IMR-90 (cell line): ENCODE data around the gene SH3BGRL3.
"Not testable (repeated sequence)": the region's sequence is repeated elsewhere in the genome, so short reads cannot be mapped to it uniquely, and the experiment has no call there.

Experiments used
- CEBPB ChIP-seq: IDR thresholded peaks from 2 replicates; pipeline ENCODE4 v1.6.1; 2012; ENCODE audit warnings: low read depth, low read length, improper control_type of control experiment
- CTCF ChIP-seq: conservative IDR thresholded peaks from 2 replicates; pipeline ENCODE4 v1.5.1; 2012; ENCODE audit warnings: mild to moderate bottlenecking, low read depth, low read length, improper control_type of control experiment
- MAFK ChIP-seq: IDR thresholded peaks from 2 replicates; pipeline ENCODE4 v1.6.1; 2012; ENCODE audit warnings: low read depth, low read length, improper control_type of control experiment
- MAZ ChIP-seq: IDR thresholded peaks from 2 replicates; pipeline ENCODE4 v1.6.1; 2012; ENCODE audit warnings: low read depth, mild to moderate bottlenecking, low read length, improper control_type of control experiment, moderate library complexity, borderline replicate concordance
- POLR2A ChIP-seq: IDR thresholded peaks from 2 replicates; pipeline ENCODE4 v1.6.1; 2012; ENCODE audit warnings: mild to moderate bottlenecking, low read depth, low read length
- RAD21 ChIP-seq: IDR thresholded peaks from 2 replicates; pipeline ENCODE4 v1.6.1; 2012; ENCODE audit warnings: low read length, improper control_type of control experiment
- RFX5 ChIP-seq: IDR thresholded peaks from 2 replicates; pipeline ENCODE4 v1.8.0; 2012; ENCODE audit warnings: low read depth, mild to moderate bottlenecking, low read length, moderate library complexity
- SMC3 ChIP-seq: fragments of 150-350 bp; IDR thresholded peaks from 2 replicates; pipeline ENCODE4 v1.6.1; 2016; ENCODE audit warnings: low read depth, mild to moderate bottlenecking, antibody characterized with exemption, low read length, moderate library complexity

GRCh38 chr1:26292735-26293134, 12.8 kb downstream of the SH3BGRL3 start:
- not testable (repeated sequence) for TF ChIP-seq CTCF, CEBPB, MAZ, RAD21, MAFK, POLR2A, RFX5, SMC3
